Measurements from ENCODE around the gene ILF2.
"Not testable (repeated sequence)": the region's sequence is repeated elsewhere in the genome, so short reads cannot be mapped to it uniquely, and the experiment has no call there.

The ILF2 gene

DNA sequence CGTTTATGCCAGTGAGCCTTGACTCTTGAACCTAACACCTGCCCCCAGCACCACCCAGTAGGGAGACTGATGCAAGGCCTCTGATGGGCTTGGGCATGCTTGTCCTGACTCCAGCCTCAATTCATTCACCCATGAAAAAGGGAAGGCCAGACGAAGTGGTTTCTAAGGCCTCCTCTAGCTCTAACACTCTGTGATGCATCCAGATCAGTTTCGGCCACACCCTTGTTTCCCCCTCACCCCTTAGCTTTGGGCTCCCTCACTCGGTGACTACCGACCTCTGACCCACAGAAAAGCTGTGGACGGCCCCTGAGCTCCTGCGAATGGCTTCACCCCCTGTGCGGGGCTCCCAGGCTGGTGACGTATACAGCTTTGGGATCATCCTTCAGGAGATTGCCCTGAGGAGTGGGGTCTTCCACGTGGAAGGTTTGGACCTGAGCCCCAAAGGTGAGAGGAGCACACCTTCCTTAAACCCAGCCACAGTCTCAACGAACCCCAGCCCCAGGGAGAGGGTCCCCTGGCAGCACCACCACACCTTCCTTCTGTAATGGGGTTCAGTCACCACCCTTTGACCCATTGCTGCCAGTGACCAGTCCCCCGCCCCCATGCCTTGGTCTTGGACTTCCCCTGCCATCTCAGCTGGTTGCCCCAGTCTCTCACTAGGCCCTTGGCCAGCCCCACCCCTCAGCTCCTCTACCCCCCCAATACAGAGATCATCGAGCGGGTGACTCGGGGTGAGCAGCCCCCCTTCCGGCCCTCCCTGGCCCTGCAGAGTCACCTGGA lies 16.7 kb upstream of the ILF2 start:
- H3K4me1 Mint-ChIP-seq, result peaks cover 12 to 21% of the 10 kb centered on the region in 2 donors
- H3K36me3 Mint-ChIP-seq, result peaks cover 14 to 15% of the 10 kb centered on the region in 2 donors
- ATAC-seq (replicated peaks), result no peak
- H3K27me3 Mint-ChIP-seq, result peaks cover 16 to 27% of the 10 kb centered on the region in 2 donors
- no peaks in the 10 kb centered on the region for H3K9me3 Mint-ChIP-seq
- no peak overlapping the region for H3K4me3 Mint-ChIP-seq
- no peak overlapping the region for H3K27ac Mint-ChIP-seq
- DNase-seq, result no peak

DNA sequence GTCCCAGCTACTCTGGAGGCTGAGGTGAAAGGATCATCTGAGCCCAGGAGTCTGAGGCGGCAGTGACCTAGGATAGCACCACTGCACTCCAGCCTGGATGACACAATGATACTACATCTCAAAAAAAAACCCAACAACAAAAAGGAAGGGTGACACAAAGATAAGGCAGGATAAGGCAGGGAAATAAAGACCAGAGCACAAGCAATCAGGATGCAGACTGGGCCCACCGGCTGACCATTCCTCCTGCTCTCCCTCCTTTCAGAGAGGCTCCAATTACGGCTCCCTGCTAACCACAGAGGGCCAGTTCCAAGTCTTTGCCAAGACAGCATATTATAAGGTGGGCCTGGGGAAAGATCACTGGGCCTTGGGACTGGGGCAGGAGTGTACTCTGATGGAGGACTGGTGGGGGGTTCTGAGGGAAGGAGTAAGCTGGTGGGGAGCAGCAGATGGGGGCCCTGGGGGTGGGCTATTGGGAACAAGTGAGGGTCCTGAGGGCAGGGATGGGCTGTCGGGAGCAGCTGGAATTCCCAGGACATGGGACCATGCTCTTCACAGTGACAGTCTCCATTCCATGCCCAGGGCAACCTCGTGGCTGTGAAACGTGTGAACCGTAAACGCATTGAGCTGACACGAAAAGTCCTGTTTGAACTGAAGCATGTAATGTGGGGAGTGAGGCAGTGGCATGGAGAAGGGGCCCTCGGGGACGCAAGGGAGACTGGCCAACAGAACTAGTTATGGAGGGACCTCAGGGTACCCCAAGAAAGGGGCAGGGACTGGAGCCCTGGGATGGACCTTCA lies 14.9 kb upstream of the ILF2 start:
- ATAC-seq (replicated peaks), result no peak
- H3K9me3 Mint-ChIP-seq, result no peaks in the 10 kb centered on the region
- no peak for DNase-seq
- H3K36me3 Mint-ChIP-seq, result peaks cover 14 to 15% of the 10 kb centered on the region in 2 donors
- H3K27me3 Mint-ChIP-seq, result peaks cover 26 to 38% of the 10 kb centered on the region in 2 donors
- H3K4me1 Mint-ChIP-seq, result peaks cover 12 to 21% of the 10 kb centered on the region in 2 donors
- no peak overlapping the region for H3K27ac Mint-ChIP-seq
- no peak overlapping the region for H3K4me3 Mint-ChIP-seq

DNA sequence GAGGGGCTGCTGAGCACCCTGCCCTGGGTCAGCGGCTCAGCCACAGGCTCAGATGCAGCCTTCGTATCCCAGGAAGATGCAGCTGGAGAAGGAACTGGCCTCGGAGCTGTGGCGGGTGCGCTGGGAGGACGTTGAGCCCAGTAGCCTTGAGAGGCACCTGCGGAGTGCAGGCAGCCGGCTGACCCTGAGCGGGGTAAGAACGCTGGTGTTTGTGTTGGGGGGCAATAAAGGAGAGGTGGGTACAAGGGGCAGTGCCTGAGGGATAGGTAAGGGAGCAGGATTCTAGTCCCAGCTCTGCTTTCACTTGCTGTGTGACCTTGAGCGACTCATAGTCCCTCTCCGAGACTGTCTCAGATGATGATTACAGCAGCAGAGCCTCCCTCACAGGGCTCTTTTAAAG lies 14.1 kb upstream of the ILF2 start:
- Mint-ChIP-seq H3K4me3 (no peak overlapping the region), H3K27me3 (peaks cover 34 to 46% of the 10 kb centered on the region in 2 donors), H3K9me3 (no peaks in the 10 kb centered on the region), H3K4me1 (peaks cover 16 to 28% of the 10 kb centered on the region in 2 donors), H3K27ac (no peak overlapping the region), H3K36me3 (peaks cover 14 to 15% of the 10 kb centered on the region in 2 donors)
- ATAC-seq (replicated peaks), result no peak
- no peak for DNase-seq

DNA sequence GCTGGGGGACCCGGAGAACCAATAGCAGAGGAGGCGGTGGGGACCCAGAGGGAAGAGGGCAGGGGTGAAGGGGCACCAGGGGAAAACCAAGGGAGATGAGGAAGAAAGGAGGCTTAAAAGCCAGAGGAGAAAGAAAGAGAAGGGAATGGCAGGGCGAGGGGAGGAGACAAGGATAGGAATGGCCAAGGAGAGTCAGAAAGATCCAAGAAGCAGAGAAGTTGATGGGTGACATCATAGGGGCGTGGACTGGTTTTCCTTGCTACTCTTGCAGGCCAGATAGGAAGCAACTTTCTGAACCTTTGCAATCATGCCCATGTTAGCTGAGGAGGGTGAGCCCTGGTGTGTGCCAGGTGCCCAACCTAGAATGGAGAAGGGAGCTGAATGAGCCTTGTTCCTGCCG lies 13.1 kb upstream of the ILF2 start:
- H3K27me3 Mint-ChIP-seq, result peaks cover 39 to 50% of the 10 kb centered on the region in 2 donors
- no peak overlapping the region for H3K4me3 Mint-ChIP-seq
- no peaks in the 10 kb centered on the region for H3K9me3 Mint-ChIP-seq
- H3K36me3 Mint-ChIP-seq, result peaks cover 15% of the 10 kb centered on the region in 2 donors
- peaks cover 16 to 27% of the 10 kb centered on the region in 2 donors for H3K4me1 Mint-ChIP-seq
- DNase-seq, result no peak
- H3K27ac Mint-ChIP-seq, result no peak overlapping the region
- no peak for ATAC-seq (replicated peaks)

DNA sequence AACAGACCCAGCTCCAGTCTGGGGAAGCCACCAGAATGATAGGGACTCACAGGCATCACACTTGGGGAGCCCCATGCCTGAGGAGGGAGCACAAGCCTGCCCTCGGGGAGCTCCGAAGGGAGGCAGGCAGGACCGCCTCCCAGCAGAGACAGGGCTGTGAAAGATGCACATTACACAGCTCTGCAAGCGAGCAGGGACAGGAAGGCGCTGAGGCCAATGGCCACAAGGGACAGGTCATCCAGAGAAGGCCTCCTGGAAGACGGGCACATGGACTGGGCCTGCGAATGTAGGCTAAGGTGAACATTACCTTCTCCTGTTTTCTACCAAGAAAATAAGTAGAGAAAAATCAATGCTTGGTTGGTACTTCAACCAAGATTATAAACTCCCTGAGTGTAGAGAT lies 11.9 kb upstream of the ILF2 start:
- Mint-ChIP-seq H3K9me3 (no peaks in the 10 kb centered on the region), H3K36me3 (peaks cover 6 to 7% of the 10 kb centered on the region in 2 donors), H3K4me1 (peaks cover 17 to 27% of the 10 kb centered on the region in 2 donors), H3K27me3 (peaks cover 50 to 53% of the 10 kb centered on the region in 2 donors), H3K4me3 (no peak overlapping the region), H3K27ac (no peak overlapping the region)
- DNase-seq, result no peak
- no peak for ATAC-seq (replicated peaks)

DNA sequence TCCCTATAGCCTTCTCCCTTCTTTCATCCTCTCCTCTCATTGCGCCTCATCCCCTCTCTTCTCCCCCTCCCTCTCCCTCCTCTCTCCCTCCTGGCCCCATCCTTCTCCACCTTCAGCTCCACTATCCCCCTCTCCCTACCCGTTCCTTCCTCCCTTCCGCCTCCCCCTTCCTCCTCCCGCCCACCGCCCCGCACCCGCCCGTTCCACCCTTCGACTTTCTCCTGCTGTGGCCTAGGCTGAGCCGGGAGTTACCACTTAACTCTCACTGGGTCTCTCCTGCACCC lies 9.3 kb upstream of the ILF2 start:
- Mint-ChIP-seq H3K27ac (no peak overlapping the region), H3K4me1 (peaks cover 21 to 28% of the 10 kb centered on the region in 2 donors), H3K36me3 (peaks cover 0 to 6% of the 10 kb centered on the region in 2 donors), H3K9me3 (no peaks in the 10 kb centered on the region), H3K27me3 (peaks cover 44 to 48% of the 10 kb centered on the region in 2 donors), H3K4me3 (peak overlapping the region; percentile 73 to 85)
- no peak for DNase-seq
- ATAC-seq (replicated peaks), result no peak

DNA sequence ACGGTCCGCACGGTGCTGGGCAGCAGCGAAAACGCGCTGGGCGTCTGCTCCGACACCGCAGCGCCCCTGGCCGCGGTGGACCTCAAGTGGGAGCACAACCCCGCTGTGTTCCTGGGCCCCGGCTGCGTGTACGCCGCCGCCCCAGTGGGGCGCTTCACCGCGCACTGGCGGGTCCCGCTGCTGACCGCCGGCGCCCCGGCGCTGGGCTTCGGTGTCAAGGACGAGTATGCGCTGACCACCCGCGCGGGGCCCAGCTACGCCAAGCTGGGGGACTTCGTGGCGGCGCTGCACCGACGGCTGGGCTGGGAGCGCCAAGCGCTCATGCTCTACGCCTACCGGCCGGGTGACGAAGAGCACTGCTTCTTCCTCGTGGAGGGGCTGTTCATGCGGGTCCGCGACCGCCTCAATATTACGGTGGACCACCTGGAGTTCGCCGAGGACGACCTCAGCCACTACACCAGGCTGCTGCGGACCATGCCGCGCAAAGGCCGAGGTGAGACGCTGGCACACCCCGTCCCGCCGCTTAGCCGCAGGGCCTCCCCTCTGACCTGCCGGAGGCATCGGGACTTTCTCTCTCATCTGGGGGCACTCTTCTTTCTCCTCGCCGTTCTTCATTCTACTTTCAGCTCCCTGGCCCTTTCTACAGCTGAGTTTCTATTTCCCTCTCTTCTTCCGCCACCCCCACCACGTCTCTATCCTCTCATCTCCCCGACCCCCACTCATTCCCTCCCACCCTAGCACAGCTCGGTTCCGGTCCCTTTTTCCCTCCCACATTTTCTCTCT lies 8.7 kb upstream of the ILF2 start:
- Mint-ChIP-seq H3K4me1 (peaks cover 21 to 28% of the 10 kb centered on the region in 2 donors), H3K4me3 (peak overlapping the region; percentile 73 to 85), H3K27ac (peak overlapping the region; percentile 1), H3K27me3 (peaks cover 40 to 48% of the 10 kb centered on the region in 2 donors), H3K36me3 (peaks cover 0 to 6% of the 10 kb centered on the region in 2 donors), H3K9me3 (no peaks in the 10 kb centered on the region)
- ATAC-seq (replicated peaks), result peak; percentile 50 to 63
- DNase-seq, result no peak

DNA sequence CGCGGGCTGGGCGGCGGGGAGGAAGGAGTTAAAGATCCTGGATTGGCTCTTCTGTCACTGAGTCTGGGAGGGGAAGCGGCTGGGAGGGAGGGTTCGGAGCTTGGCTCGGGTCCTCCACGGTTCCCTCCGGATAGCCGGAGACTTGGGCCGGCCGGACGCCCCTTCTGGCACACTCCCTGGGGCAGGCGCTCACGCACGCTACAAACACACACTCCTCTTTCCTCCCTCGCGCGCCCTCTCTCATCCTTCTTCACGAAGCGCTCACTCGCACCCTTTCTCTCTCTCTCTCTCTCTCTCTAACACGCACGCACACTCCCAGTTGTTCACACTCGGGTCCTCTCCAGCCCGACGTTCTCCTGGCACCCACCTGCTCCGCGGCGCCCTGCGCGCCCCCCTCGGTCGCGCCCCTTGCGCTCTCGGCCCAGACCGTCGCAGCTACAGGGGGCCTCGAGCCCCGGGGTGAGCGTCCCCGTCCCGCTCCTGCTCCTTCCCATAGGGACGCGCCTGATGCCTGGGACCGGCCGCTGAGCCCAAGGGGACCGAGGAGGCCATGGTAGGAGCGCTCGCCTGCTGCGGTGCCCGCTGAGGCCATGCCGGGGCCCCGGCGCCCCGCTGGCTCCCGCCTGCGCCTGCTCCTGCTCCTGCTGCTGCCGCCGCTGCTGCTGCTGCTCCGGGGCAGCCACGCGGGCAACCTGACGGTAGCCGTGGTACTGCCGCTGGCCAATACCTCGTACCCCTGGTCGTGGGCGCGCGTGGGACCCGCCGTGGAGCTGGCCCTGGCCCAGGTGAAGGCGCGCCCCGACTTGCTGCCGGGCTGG lies 7.9 kb upstream of the ILF2 start, which contains the start of gene NPR1:
Gene NPR1, plus strand, starts transcription at position 170 of the 818 bp plus-strand sequence. Its CDS starts 421 bp downstream, at position 591.
- Mint-ChIP-seq H3K36me3 (peaks cover 0 to 6% of the 10 kb centered on the region in 2 donors), H3K9me3 (no peaks in the 10 kb centered on the region), H3K27me3 (peaks cover 40 to 43% of the 10 kb centered on the region in 2 donors), H3K4me3 (peak within 1 kb of the TSS; percentile 73 to 85), H3K4me1 (peaks cover 21 to 28% of the 10 kb centered on the region in 2 donors), H3K27ac (peak within 1 kb of the TSS; percentile 80)
- DNase-seq (no peak), ATAC-seq (replicated peaks) (peak; percentile 61 to 62)

DNA sequence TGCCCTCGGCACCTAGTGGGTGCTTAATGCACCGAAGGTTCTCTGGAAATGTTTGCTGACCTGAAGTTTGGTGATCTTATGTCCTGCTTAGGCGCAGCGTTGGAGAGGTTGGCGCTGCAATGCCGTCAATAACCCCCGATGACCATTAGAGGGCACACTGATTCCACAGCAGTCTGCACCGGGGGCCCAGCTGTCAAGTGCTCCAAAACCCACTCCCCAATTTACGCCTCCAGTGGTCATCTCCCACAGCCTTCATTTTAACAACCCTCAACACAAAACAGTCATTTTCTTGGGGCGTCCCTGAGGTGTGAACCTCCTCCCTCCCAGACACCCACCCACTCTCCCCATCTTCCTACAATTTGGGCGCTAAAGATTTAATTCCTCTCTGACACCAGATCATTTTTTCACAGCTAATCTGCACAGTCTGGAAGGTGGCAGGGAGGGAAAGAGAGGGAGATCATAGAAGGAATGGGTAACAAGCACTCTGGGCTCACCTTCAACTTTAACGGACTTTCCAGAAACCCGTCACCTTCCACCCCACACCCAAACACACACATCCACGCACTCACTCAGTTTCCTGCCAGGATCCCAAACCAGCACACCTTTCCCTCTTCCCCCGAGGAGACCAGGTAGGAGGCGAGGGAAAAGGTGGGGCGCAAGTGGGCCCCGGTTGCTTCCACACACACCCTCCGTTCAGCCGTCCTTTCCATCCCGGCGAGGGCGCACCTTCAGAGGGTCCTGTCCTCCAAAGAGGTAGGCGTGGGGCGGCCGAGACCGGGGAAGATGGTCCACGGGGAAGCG lies 7.1 kb upstream of the ILF2 start:
- Mint-ChIP-seq H3K4me3 (peak overlapping the region; percentile 73 to 85), H3K4me1 (peaks cover 21 to 28% of the 10 kb centered on the region in 2 donors), H3K36me3 (peaks cover 0 to 3% of the 10 kb centered on the region in 2 donors), H3K9me3 (no peaks in the 10 kb centered on the region), H3K27ac (peak overlapping the region; percentile 80), H3K27me3 (peaks cover 40% of the 10 kb centered on the region in 2 donors)
- peak; percentile 19 for DNase-seq
- peak; percentile 59 to 66 for ATAC-seq (replicated peaks)

DNA sequence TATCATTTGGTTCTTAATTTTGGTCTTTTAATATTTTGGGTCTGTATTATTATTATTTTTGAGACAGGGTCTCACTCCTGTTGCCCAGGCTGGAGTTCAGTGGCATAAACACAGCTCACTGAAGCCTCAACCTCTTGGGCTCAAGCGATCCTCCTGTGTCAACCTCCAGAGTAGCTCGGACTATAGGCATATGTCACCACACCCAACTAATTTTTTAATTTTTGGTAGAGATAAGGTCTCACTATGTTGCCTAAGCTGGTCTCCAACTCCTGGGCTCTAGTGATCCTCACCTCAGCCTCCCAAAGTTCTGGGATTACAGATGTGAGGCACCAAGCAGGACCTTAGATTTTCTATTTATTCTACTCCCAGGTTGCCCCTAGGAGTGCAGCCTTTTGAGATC lies 2.7 kb upstream of the ILF2 start:
- Mint-ChIP-seq H3K4me1 (peaks cover 21 to 36% of the 10 kb centered on the region in 2 donors), H3K36me3 (peaks cover 0 to 8% of the 10 kb centered on the region in 2 donors), H3K27ac (peak overlapping the region; percentile 42), H3K4me3 (no peak overlapping the region), H3K27me3 (peaks cover 13 to 14% of the 10 kb centered on the region in 2 donors), H3K9me3 (no peaks in the 10 kb centered on the region)
- DNase-seq, result no peak
- no peak for ATAC-seq (replicated peaks)

DNA sequence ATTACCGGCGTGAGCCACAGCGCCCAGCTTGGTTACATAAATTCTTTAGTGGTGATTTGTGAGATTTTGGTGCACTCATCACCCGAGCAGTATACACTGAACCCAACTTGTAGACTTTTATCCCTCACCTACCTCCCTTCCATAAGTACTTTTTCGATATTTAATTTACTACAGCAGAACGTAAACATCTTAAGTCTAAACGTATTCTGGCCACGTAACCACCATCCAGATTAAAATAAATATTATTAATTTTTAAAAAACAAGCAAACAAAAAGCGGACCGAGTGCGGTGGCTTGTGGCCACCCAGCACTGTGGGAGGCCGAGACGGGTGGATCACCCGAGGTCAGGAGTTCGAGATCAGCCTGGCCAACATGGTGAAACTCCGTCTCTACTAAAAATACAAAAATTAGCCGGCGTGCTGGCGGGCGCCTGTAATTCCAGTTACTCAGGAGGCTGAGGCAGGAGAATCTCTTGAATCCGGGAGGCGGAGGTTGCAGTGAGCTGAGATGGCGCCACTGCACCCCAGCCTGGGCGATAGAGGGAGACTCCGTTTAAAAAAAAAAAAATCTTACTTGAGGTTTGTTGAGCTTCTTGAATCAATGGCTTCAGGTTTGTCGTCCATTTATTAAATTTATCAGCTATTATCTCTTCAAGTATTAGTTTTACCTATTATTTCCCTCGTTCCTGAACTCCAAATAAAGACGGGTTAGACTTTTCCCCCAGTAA lies 998 bp upstream of the ILF2 start:
- H3K27ac Mint-ChIP-seq, result peak overlapping the region; percentile 87
- H3K36me3 Mint-ChIP-seq, result peaks cover 14 to 22% of the 10 kb centered on the region in 2 donors
- DNase-seq (peak; percentile 48), ATAC-seq (replicated peaks) (peak; percentile 52 to 53)
- peaks cover 12 to 28% of the 10 kb centered on the region in 2 donors for H3K4me1 Mint-ChIP-seq
- H3K4me3 Mint-ChIP-seq, H3K9me3 Mint-ChIP-seq, H3K27me3 Mint-ChIP-seq: not testable (repeated sequence)

DNA sequence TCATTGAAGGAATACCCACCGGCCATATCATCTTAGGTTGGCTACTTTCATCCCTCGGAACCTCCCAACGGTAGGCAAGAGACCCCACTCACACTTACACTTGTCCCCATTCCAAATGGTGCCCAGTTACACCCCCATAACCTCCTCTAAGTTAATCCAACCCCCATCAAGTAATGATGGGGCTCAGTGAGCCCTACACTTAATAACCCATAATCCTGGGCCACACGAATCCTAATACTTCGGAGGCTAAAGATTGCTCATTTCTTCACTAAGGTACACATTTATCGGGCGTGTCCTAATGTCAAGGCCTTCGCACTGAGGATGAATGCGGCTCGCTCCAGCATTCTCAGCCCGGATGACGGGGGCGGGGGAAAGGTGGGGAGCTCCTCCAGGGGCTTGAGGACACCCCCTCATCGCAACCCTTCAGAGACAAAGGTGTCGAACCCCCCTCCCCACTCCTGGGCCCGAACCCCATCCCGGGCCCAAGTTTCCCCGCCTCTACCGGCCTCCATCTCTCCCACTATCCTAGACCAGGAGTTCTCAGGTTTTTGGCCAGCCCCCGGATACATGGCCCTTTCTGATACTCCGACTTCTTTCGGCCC lies 435 bp downstream of the ILF2 start:
- no peak for ATAC-seq (replicated peaks)
- DNase-seq, result no peak
- H3K27ac Mint-ChIP-seq, result no peak overlapping the region
- peaks cover 12 to 28% of the 10 kb centered on the region in 2 donors for H3K4me1 Mint-ChIP-seq
- H3K4me3 Mint-ChIP-seq, result no peak overlapping the region
- no peaks in the 10 kb centered on the region for H3K9me3 Mint-ChIP-seq
- no peaks in the 10 kb centered on the region for H3K27me3 Mint-ChIP-seq
- peaks cover 24 to 30% of the 10 kb centered on the region in 2 donors for H3K36me3 Mint-ChIP-seq
